ENCODE data around the gene THYN1. TPM values are rescaled to one million over a fixed set of nuclear protein-coding genes. Genes with fewer than 3 reads are reported as not detected.
"Not testable (repeated sequence)": the region's sequence is repeated elsewhere in the genome, so short reads cannot be mapped to it uniquely, and the experiment has no call there.

THYN1 gene
- total and polyA plus RNA-seq, 11 donors = 34.1 to 59.4 (median 41.9) TPM

DNA sequence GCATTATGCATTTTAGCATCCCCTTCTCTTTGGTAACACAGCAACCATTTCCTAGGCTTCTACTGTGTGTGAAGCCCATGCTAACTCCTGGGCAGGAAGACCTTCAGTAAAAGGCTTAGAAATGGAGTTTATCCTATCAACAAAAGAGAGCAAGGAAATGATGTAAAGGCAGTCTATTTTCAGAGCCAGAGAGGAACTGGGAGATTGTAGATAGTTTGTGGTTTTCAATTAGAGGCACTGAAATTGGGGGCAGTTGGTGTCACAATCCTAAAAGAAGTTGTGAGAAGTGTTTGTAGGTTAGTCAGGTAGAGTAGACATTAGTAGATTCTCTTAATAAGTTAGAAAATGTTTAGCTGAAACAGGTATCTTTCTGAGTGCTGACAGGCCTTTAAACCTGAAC, 7.4 kb upstream of the THYN1 start:
- ATAC-seq (no peak), DNase-seq (no peak)
- H3K9me3 ChIP-seq = no peaks in the 10 kb centered on the region
- intact Hi-C loops (cut with DNase I) = no loop called here
- H3K4me1 ChIP-seq = peaks cover 0 to 3% (median 0%) of the 10 kb centered on the region in 12 donors
- no peaks in the 10 kb centered on the region for H3K27me3 ChIP-seq
- peaks cover 0 to 90% (median 72%) of the 10 kb centered on the region in 9 donors for H3K36me3 ChIP-seq
- no peak overlapping the region for H3K4me3 ChIP-seq
- TF ChIP-seq, protein P1, sequence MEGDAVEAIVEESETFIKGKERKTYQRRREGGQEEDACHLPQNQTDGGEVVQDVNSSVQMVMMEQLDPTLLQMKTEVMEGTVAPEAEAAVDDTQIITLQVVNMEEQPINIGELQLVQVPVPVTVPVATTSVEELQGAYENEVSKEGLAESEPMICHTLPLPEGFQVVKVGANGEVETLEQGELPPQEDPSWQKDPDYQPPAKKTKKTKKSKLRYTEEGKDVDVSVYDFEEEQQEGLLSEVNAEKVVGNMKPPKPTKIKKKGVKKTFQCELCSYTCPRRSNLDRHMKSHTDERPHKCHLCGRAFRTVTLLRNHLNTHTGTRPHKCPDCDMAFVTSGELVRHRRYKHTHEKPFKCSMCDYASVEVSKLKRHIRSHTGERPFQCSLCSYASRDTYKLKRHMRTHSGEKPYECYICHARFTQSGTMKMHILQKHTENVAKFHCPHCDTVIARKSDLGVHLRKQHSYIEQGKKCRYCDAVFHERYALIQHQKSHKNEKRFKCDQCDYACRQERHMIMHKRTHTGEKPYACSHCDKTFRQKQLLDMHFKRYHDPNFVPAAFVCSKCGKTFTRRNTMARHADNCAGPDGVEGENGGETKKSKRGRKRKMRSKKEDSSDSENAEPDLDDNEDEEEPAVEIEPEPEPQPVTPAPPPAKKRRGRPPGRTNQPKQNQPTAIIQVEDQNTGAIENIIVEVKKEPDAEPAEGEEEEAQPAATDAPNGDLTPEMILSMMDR (IDR thresholded peaks at IDR 0.05) = no peak
- no peak for TF ChIP-seq POLR2A (IDR thresholded peaks at IDR 0.05)
- H3K27ac ChIP-seq = no peak overlapping the region

DNA sequence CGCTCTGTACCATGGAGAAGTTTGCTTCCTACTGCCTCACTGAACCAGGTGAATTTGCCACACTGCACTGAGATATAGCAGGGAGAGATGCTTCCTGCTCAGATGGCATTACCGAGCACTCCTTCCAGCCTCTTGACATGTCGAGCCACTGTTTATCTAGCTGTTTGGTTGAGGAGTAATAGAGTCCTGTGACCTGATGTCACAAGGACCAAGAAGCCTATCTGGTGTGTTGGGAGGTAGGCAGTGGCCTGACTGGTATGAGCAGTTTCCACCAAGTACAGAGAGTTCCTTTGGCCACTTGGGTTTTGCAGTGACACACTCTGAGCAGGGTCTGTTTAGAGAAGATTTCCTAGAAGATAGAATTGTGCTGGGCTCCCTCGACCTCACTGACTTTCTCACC, 5.4 kb upstream of the THYN1 start:
- no peak overlapping the region for H3K27ac ChIP-seq
- H3K4me3 ChIP-seq = no peak overlapping the region
- ATAC-seq (no peak), DNase-seq (no peak)
- H3K4me1 ChIP-seq = peaks cover 0 to 17% (median 11%) of the 10 kb centered on the region in 12 donors
- no peaks in the 10 kb centered on the region for H3K27me3 ChIP-seq
- no peaks in the 10 kb centered on the region for H3K9me3 ChIP-seq
- H3K36me3 ChIP-seq = peaks cover 0 to 71% (median 64%) of the 10 kb centered on the region in 9 donors
- intact Hi-C loops (cut with DNase I) = no loop called here
- WGBS, 4 donors = 74 to 86% (median 79%) methylated on average over 4 of the region's 4 CpGs
- no peak for TF ChIP-seq POLR2A (IDR thresholded peaks at IDR 0.05)

DNA sequence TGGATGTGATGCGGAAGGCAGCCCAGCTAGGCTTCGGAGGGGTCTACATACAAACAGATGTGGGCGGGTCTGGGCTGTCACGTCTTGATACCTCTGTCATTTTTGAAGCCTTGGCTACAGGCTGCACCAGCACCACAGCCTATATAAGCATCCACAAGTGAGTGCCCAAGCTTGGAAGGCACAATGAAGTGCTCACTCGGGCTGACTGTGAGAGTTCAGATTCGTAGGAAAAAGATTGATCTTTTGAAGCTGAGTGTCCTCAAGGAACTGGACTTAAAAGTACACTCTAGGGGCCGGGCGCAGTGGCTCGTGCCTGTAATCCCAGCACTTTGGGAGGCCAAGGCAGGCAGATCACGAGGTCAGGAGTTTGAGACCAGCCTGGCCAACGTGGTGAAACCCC, 3.9 kb upstream of the THYN1 start:
- DNase-seq = no peak
- ATAC-seq = no peak
- H3K36me3 ChIP-seq = peaks cover 0 to 56% (median 50%) of the 10 kb centered on the region in 9 donors
- no peak overlapping the region for H3K4me3 ChIP-seq
- no peak overlapping the region for H3K27ac ChIP-seq
- peaks cover 4 to 23% (median 14%) of the 10 kb centered on the region in 12 donors for H3K4me1 ChIP-seq
- intact Hi-C loops (cut with DNase I) = no loop called here
- no peak for TF ChIP-seq POLR2A (IDR thresholded peaks at IDR 0.05)
- TF ChIP-seq, protein P1 (IDR thresholded peaks at IDR 0.05) = no peak
- H3K27me3 ChIP-seq = no peaks in the 10 kb centered on the region
- no peaks in the 10 kb centered on the region for H3K9me3 ChIP-seq
- WGBS, 4 donors = 92 to 97% (median 95%) methylated on average over 11 of the region's 11 CpGs

- H3K9me3 ChIP-seq; DNase-seq; H3K4me3 ChIP-seq; H3K27me3 ChIP-seq; intact Hi-C loops (cut with DNase I); H3K27ac ChIP-seq; ATAC-seq: not testable (repeated sequence)
- WGBS, 4 donors = 92 to 97% (median 96%) methylated on average over 5 of the region's 5 CpGs
- peaks cover 0 to 48% (median 41%) of the 10 kb centered on the region in 9 donors for H3K36me3 ChIP-seq
- peaks cover 4 to 31% (median 21%) of the 10 kb centered on the region in 12 donors for H3K4me1 ChIP-seq
These were observed 2.0 kb upstream of the THYN1 start for GRCh38 chr11:134255184-134255561.

DNA sequence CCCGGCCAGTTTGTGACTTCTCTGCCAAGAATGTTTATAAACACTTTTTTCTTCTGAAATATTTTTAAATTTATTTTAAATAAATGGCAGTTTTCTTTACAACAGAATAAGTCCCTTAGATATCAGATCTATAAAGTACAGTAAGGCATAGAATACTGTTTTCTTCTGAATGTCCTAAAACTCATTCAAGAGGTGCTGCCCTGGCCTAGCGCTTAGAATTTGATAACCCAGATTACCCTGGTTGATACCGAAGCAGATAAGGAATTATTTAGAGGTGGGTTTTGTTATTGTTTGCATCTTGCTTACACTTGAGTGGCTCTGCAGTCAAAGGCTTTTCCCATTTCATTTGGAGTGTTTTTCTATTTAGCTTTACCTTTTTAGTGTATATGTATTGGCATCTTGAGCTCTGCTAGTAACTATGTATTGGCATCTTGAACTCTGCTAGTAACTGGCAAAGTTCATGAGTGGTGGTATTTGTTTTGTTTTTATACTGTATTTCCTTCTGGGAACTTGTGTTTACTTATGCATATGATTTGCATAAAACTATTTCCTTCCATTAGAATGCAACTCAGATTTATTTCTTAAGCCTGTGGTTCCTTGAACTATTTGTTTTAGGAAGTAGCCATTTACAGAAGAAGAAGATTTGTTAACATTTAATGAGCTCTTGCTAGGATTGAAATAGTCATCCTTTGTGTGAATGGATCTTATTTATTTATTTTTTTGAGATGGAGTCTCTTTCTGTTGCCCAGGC, 1.5 kb upstream of the THYN1 start:
- no peak for TF ChIP-seq POLR2A (IDR thresholded peaks at IDR 0.05)
- TF ChIP-seq, protein P1 (IDR thresholded peaks at IDR 0.05) = no peak
- Histone ChIP-seq H3K9me3 (no peaks in the 10 kb centered on the region), H3K36me3 (peaks cover 0 to 48% (median 41%) of the 10 kb centered on the region in 9 donors), H3K27ac (no peak overlapping the region), H3K4me3 (peak overlapping the region in 11 of 12 donors; percentile 78 to 97 (median 89)), H3K4me1 (peaks cover 4 to 33% (median 21%) of the 10 kb centered on the region in 12 donors), H3K27me3 (no peaks in the 10 kb centered on the region)
- DNase-seq = no peak
- no peak for ATAC-seq
- intact Hi-C loops (cut with DNase I) = no loop called here
- whole genome bisulfite sequencing, 4 donors = 61 to 68% (median 65%) methylated on average over 3 of the region's 3 CpGs

Measured in heart left ventricle (tissue), 16 donors.